Astrocyte of the spinal cord (primary cell): ENCODE measurements around the gene DNAJC7.

Source experiments
- DNase-seq: peaks from one replicate; pipeline ENCODE4 v3.0.0; 2011; ENCODE audit warnings: low read depth, low spot score
- H3K4me3 ChIP-seq: 2 replicates; pipeline ENCODE4 v1.5.1; 2011; ENCODE audit warnings: low read depth, mild to moderate bottlenecking, low read length, moderate library complexity
- in situ Hi-C: cut with HindIII; loops from 2 replicates; pipeline ENCODE4 v1.10.0; 2017; ENCODE audit warnings: low sequenced_read_pairs
- TF ChIP-seq, protein P1 (sequence below): IDR thresholded peaks from 2 replicates; pipeline ENCODE4 v1.5.1; 2012; ENCODE audit warnings: low read depth, mild to moderate bottlenecking, low read length, inconsistent platforms

Gene DNAJC7

DNA sequence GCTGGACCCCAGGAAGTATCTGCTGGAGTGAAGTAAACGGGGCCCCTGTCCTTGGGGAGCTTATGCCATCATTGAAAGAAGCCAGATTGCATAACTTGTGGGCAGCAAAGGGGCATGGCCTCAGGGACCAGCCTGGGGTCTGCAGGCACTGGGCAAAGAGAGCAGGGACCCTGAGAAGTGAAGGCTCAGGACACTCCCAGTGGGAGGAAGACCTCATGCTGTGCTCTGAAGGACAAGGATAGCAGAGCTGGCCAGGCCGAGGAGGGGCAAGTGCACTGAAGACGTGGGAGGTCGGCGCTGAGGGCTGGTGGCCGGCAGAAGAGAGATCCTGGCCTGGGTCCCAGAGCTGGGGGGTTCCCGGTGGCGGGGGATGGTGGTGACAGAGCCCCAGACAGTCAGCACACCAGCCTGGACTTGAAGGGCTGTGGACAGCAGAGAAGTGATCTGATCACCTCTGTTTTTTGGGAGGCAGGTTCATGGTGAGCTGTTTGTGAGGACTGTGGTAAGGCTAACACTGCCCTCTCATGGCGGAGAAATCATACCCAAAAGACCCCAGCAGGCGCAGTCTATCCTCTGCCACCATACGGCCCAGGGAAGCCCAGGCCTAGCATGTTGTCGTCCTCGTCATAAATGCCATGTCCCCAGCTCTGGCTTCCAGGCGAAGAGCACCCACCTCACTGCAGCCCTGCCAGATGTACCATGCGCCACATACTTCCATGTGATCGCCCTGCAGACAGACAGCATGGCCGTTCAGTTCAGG lies 57.7 kb downstream of the DNAJC7 start:
- TF ChIP-seq, protein P1, sequence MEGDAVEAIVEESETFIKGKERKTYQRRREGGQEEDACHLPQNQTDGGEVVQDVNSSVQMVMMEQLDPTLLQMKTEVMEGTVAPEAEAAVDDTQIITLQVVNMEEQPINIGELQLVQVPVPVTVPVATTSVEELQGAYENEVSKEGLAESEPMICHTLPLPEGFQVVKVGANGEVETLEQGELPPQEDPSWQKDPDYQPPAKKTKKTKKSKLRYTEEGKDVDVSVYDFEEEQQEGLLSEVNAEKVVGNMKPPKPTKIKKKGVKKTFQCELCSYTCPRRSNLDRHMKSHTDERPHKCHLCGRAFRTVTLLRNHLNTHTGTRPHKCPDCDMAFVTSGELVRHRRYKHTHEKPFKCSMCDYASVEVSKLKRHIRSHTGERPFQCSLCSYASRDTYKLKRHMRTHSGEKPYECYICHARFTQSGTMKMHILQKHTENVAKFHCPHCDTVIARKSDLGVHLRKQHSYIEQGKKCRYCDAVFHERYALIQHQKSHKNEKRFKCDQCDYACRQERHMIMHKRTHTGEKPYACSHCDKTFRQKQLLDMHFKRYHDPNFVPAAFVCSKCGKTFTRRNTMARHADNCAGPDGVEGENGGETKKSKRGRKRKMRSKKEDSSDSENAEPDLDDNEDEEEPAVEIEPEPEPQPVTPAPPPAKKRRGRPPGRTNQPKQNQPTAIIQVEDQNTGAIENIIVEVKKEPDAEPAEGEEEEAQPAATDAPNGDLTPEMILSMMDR, result peak; percentile 56
- no peak overlapping the region for H3K4me3 ChIP-seq
- in situ Hi-C loops, result no loop called here
- DNase-seq, result peak; percentile 50

DNA sequence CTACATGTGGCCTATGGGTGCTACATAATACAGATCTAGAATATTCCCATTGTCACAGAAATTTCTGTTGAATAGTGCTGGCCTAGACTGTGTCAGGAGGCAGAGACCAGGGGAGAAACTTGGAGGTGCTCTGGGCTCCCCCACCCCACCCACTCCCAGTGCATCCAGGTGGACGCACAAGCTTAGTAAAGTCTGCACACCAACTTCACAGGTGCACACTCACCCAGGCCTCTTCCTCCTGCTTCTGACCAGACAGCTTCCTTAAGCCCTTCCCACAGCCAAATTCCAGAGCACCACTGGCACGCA lies 58.3 kb downstream of the DNAJC7 start:
- in situ Hi-C loops, result no loop called here
- no peak overlapping the region for H3K4me3 ChIP-seq
- TF ChIP-seq, protein P1, result no peak
- DNase-seq, result no peak

DNA sequence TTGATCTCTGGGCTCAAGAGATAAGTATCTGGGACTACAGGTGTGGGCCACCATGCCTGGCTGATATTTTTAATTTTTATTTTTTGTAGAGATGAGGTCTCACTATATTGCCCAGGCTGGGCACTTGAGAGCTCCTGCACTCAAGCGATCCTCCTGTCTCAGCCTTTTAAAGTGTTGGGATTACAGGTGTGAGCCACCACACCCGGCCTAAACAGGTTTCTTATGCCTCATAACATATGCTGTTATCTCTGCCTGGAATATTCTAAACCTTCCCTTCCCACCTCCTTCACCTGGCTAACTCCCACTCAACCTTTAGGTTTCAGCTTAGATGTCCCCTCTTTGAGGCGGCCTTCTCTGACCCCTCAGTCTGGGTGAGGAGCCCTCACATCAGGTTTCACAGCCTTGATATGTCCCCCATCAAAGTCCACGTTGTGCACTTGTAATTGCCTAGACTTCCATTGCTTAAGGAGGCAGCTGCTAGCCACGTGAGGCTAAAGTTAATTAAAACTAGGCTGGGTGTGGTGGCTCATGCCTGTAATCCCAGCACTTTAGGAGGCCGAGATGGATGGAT lies 59.3 kb downstream of the DNAJC7 start:
- TF ChIP-seq, protein P1, result no peak
- in situ Hi-C loops, result no loop called here
- no peak for DNase-seq
- H3K4me3 ChIP-seq, result no peak overlapping the region

DNA sequence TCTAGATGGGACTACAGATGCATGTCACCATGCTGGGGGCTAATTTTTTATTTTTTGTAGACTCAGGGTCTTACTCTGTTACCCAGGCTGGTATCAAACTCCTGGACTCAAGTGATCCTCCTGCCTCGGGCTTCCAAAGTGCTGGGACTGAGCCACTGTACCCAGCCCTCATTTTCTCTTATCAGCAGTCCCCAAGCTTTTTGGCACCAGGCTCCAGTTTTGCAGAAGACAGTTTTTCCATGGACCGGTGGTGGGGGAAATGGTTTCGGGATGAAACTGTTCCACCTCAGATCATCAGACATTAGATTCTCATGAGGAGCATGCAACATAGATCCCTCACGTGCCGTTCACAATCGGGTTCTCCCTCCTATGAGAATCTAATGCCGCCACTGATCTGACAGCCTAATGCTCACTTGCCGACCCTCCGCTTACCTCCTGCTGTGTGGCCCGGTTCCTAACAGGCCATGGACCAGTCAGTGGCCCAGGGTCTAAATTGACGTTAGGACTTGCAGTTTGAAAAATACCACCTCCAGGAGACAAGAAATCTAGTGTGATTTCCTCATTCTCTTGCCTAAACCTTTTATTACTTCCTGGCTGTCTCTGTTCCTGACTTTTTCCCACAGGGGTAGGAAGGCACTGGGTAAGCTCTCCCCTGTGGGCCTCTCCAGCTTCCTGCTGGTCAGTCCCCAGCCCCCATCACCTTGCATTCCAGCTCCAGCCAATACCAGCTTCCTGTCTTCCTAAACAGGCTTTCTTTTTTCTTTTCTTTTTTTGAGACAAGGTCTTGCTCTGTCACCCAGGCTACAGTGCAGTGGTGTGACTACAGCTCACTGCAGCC lies 60.0 kb downstream of the DNAJC7 start:
- TF ChIP-seq, protein P1, result no peak
- in situ Hi-C loops, result no loop called here
- no peak for DNase-seq
- no peak overlapping the region for H3K4me3 ChIP-seq

DNA sequence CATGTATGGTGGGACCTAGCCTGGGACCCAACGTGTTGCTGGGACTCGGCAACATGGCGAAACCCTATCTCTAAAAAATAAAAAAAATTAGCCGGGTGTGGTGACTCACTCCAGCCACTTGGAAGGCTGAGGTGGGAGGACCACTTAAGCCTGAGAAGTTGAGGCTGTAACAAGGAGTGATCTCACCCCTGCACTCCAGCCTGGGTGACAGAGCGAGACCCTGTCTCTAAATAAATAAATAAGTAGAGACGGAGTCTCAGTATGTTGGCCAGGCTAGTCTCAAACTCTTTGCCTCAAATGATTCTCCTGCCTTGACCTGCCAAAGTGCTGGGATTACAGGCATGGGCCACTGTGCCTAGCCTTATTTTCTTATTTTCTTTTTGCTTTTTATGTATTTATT lies 60.7 kb downstream of the DNAJC7 start:
- H3K4me3 ChIP-seq, result no peak overlapping the region
- TF ChIP-seq, protein P1, result no peak
- in situ Hi-C loops, result no loop called here
- DNase-seq, result no peak

DNA sequence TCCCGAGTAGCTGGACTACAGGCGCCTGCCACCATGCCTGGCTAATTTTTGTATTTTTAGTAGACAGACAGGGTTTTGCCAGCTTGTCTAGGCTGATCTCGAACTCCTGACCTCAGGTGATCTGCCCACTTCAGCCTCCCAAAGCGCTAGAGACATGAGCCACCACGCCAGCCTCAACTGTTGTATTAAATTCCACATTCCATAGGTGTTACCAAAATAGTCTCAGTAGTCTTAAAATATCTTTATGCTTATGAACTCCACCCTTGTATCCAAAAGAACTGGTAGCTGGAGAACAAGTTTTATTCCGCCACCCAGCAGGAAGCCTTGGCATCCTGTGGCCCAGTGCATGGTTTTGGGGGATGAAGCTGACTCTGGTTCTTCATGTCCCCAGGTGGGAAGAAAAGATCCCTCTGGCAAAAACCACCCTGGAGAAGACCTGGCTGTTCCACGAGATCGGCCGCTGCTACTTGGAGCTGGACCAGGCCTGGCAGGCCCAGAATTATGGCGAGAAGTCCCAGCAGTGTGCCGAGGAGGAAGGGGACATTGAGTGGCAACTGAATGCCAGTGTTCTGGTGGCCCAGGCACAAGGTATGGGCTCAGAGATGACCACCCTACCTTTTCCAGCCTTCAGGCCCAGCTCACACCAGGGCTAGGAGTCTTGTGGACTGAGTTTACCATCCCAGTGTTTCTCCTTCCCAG lies 68.3 kb downstream of the DNAJC7 start:
- TF ChIP-seq, protein P1, result no peak
- no peak overlapping the region for H3K4me3 ChIP-seq
- in situ Hi-C loops, result no loop called here
- DNase-seq, result no peak
